HG02759 (cell line): ENCODE data around the gene GLI1.

Experiments used
- ATAC-seq: cut with Tn5 transposase; IDR thresholded peaks from one replicate; pipeline ENCODE4 v1.9.1; 2021; ENCODE audit warnings: mild to moderate bottlenecking, moderate library complexity; ENCODE audit not compliant: unreplicated experiment

Gene GLI1

DNA sequence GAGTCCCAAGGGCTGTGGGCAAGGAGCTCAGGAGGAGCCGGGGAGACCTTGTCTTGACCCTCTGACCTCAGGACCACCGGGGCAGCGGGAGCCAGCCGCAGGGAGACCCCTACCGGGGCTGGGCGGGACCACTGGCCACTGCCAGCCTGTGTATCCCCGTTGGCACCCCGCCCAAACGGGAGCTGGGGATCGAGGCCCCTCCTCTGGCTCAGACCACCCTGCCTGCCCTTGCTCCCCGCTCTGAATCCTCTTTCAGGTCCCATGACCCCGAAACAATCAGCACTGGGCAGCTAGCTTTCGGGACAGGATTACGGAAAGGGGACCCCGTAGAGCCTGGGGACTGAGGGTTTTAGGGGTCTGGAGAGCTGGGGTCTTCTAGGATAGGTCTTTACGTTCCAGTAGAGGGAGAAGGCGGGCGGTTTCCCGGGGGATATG lies 1.3 kb downstream of the GLI1 start:
- no peak for ATAC-seq

DNA sequence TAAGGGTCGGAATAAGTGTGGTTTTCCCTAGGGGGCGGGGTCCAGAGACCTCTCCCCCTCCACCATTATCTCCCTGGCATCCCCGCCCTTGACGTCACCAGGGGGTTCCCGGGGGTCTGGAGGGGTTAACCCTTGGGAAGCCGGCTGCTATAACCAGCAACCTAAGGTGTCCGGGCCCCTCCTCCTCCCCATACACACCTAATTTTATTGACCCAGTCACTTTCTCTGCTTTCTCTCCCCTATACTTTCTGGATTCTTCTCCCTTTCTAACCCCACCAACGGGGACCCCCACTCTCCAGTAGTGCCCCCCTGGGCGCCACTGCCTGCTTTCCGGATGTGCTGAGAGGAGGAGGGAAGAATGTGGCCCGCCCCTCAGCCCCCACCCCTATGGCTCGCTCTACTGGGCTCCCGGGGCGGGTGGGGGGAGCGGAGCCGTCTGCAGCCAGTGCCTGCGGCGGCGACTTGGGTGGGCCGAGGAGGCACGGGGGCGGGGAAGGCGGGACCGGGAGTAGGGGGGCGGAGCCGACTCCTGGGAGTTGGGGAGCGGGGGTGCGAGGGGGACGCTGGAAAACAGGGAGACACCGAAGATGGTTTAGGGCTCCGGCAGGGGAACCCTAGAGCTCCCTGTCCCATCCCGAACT lies 1.8 kb downstream of the GLI1 start:
- ATAC-seq = no peak

- ATAC-seq = no peak
Measured at GRCh38 chr12:57461917-57462250, 2.3 kb downstream of the GLI1 start.

GRCh38 chr12:57462251-57462911 lies 2.8 kb downstream of the GLI1 start:
- ATAC-seq = peak; percentile 69

DNA sequence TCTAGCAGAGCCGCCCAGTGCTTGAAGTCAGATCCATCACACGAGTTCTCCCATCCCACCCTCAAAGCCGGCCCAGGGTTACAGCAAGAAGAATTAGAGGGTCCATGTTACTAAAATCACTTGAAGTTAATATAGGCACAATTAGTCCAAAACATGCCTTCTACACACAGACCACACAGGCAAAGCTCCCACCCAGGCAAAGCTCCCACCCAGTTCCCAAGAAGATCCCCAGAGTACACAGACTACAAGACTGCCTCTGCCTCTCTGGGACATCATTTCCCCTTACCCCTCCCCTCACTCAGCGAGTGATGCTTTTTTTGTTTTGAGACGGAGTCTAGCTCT lies 3.3 kb downstream of the GLI1 start:
- ATAC-seq = no peak

DNA sequence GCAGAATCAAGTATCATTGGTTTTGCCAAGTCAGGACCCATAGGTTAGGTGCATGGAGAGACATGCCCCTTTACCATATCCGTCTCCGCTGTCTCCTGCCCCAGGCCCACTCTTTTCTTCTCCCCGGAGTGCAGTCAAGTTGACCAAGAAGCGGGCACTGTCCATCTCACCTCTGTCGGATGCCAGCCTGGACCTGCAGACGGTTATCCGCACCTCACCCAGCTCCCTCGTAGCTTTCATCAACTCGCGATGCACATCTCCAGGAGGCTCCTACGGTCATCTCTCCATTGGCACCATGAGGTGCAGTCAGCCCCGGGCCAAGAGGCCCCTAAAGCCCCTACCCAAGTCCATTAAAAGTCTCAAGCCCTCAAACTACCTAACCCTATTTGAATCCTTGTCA lies 5.0 kb downstream of the GLI1 start:
- ATAC-seq = no peak

DNA sequence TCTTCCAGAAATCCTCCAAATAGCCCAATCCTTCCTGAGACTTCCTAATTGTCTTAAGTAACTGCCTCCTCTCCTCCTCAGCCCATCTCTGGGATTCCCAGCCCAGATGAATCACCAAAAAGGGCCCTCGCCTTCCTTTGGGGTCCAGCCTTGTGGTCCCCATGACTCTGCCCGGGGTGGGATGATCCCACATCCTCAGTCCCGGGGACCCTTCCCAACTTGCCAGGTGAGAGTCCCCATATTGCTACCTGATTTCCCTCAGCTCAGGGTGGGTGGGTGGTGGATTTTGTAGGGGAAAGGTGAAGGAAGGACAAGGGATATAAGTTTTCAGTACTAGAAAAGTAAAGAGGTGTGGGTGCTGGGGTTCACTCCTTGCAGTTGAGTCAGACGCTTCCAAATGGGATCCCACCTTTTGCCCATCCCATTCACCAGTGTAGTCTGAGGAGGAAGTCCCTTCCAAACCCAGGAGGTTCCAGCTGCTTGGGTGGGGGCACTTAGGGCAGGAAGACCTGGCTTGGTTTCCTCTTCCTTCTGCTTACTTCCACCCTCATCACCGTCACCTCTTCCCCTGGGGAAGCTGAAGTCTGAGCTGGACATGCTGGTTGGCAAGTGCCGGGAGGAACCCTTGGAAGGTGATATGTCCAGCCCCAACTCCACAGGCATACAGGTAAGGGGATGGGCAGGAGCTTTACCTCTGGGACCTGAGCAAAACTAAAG lies 5.6 kb downstream of the GLI1 start:
- no peak for ATAC-seq

GRCh38 chr12:57465747-57466505 lies 6.3 kb downstream of the GLI1 start:
- no peak for ATAC-seq

GRCh38 chr12:57467212-57467874 lies 7.8 kb downstream of the GLI1 start:
- ATAC-seq = no peak

DNA sequence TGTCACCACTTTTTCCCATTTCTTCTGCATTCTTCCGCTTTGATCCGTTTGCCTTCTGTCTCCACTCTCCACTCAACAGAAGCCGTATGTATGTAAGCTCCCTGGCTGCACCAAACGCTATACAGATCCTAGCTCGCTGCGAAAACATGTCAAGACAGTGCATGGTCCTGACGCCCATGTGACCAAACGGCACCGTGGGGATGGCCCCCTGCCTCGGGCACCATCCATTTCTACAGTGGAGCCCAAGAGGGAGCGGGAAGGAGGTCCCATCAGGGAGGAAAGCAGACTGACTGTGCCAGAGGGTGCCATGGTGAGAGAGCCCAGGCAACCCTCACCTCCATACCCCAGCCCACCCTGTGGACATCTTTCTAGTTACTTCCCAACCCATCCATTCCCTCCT lies 8.3 kb downstream of the GLI1 start:
- no peak for ATAC-seq

GRCh38 chr12:57469296-57470164 lies 9.9 kb downstream of the GLI1 start:
- no peak for ATAC-seq

- ATAC-seq = no peak
Measured at GRCh38 chr12:57470286-57470969, 10.8 kb downstream of the GLI1 start.

DNA sequence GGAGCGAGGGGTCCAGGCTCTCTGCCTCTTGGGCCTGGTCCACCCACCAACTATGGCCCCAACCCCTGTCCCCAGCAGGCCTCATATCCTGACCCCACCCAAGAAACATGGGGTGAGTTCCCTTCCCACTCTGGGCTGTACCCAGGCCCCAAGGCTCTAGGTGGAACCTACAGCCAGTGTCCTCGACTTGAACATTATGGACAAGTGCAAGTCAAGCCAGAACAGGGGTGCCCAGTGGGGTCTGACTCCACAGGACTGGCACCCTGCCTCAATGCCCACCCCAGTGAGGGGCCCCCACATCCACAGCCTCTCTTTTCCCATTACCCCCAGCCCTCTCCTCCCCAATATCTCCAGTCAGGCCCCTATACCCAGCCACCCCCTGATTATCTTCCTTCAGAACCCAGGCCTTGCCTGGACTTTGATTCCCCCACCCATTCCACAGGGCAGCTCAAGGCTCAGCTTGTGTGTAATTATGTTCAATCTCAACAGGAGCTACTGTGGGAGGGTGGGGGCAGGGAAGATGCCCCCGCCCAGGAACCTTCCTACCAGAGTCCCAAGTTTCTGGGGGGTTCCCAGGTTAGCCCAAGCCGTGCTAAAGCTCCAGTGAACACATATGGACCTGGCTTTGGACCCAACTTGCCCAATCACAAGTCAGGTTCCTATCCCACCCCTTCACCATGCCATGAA lies 11.5 kb downstream of the GLI1 start:
- ATAC-seq = no peak

DNA sequence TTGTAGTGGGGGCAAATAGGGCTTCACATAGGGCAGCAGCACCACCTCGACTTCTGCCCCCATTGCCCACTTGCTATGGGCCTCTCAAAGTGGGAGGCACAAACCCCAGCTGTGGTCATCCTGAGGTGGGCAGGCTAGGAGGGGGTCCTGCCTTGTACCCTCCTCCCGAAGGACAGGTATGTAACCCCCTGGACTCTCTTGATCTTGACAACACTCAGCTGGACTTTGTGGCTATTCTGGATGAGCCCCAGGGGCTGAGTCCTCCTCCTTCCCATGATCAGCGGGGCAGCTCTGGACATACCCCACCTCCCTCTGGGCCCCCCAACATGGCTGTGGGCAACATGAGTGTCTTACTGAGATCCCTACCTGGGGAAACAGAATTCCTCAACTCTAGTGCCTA lies 12.1 kb downstream of the GLI1 start:
- no peak for ATAC-seq

DNA sequence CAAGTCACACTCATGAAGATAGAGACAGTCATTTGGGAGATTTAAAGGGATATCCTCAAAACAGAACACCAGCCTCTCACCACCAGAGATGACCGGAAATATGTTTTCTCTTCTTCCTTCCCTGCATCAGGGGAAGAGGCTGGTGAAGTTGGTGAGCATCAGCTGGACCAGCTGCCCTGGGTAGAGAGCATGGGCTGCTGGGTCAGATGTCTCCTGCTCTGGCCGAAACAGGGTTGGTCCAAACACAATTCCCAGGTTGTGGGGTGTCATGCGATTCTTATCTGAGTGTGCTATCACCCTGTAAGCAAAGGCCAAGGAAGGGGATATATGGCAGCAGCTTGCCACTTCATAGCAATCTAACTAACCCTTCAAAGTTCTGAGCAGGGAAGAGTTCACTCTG lies 12.8 kb downstream of the GLI1 start:
- no peak for ATAC-seq

DNA sequence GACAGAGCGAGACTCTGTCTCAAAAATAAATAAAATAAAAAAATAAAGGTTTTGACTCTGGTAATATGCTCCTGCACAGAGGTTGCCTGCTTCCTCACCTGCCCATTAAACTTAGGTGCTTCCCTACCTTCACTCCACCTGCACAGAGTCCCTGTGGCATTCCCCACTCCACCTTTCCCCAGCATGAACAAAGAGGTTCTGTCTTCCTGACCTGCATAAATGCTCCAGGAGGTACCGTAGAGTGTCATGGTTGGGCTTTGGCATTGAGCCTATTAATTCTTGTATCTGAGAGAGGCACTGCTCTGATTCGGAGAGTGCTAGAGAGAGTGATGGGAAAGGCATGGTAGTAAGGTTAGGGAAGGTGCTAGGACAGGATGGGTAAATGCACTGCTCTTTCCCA lies 13.8 kb downstream of the GLI1 start:
- ATAC-seq = no peak

- no peak for ATAC-seq
Measured at GRCh38 chr12:57473886-57474285, 14.3 kb downstream of the GLI1 start.

- ATAC-seq = no peak
Measured at GRCh38 chr12:57474430-57474829, 14.8 kb downstream of the GLI1 start.

- ATAC-seq = no peak
Measured at GRCh38 chr12:57474862-57475261, 15.3 kb downstream of the GLI1 start.
